ENCODE results near the gene CAPRIN1.

CAPRIN1 gene

GRCh38 chr11:34055218-34056000, 3.9 kb downstream of the CAPRIN1 start:
- no peak overlapping the region for H3K18ac ChIP-seq (ENCODE audit: low read length)
- H2BK5ac ChIP-seq (ENCODE audit: low read depth, low read length, poor library complexity): no peak overlapping the region
- no peak for DNase-seq
- no peak overlapping the region for H3K4me3 ChIP-seq (ENCODE audit: low read depth, low read length)
- H3K9ac ChIP-seq (ENCODE audit: low read length): no peak overlapping the region
- H4K12ac ChIP-seq (ENCODE audit: low read depth, low read length): no peak overlapping the region
- no peak overlapping the region for H2AK5ac ChIP-seq (ENCODE audit: low read length)
- no peaks in the 10 kb centered on the region for H3K27me3 ChIP-seq (ENCODE audit: insufficient read depth, low read length)
- H3K4ac ChIP-seq (ENCODE audit: low read depth, low read length): peak overlapping the region; percentile 100
- peaks cover 23% of the 10 kb centered on the region for H3K79me1 ChIP-seq (ENCODE audit: low read length)
- H3K36me3 ChIP-seq (ENCODE audit: control insufficient read depth in 1 of 2, insufficient read depth in 2 of 2, low read length in 2 of 2): peaks cover 5 to 15% of the 10 kb centered on the region in 2 experiments
- no peak overlapping the region for H4K8ac ChIP-seq (ENCODE audit: low read depth, low read length)
- H2BK120ac ChIP-seq (ENCODE audit: insufficient read depth, low read length, poor library complexity): no peak overlapping the region
- no peaks in the 10 kb centered on the region for H3K9me3 ChIP-seq (ENCODE audit: insufficient read depth, low read depth, low read length)
- H3K14ac ChIP-seq (ENCODE audit: low read length): no peak overlapping the region
- H3K23ac ChIP-seq (ENCODE audit: low read length): no peak overlapping the region
- no peak overlapping the region for H3K27ac ChIP-seq (ENCODE audit: low read depth, low read length)
- H3K4me1 ChIP-seq (ENCODE audit: control insufficient read depth in 1 of 2, insufficient read depth in 2 of 2, low read length in 2 of 2): peaks cover 0 to 4% of the 10 kb centered on the region in 2 experiments
- no peak overlapping the region for H2AFZ ChIP-seq (ENCODE audit: insufficient read depth, low read length, poor library complexity)
- H3K4me2 ChIP-seq (ENCODE audit: low read length): no peak overlapping the region
- WGBS (ENCODE audit: extremely low coverage, insufficient coverage, insufficient read length): no CpG with 5 or more reads among the region's 18 CpGs
- peaks cover 31% of the 10 kb centered on the region for H3K79me2 ChIP-seq (ENCODE audit: control insufficient read depth, insufficient read depth, low read length, poor library complexity)
- H2BK12ac ChIP-seq (ENCODE audit: low read length): no peak overlapping the region
- H4K91ac ChIP-seq (ENCODE audit: low read depth, low read length): no peak overlapping the region

DNA sequence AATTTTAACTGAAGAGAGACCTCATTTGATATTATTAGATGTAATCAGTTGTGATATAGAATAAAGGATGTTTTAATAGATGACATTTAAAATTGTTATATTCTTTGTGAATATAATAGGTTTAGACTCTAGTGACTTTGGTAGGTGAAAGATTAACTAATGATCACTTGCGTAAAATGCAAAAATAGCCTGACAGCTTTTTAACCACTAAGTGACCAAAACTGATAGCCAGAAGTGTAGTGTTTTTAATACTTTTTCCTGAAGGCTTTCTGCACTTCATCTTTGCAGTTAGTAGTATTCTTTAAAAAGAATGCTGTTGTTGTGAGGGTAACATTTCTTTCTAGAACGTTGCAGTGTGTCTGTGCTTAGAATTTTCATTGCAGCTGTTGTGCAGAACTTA, 5.1 kb downstream of the CAPRIN1 start:
- H3K79me1 ChIP-seq (ENCODE audit: low read length): peaks cover 16% of the 10 kb centered on the region
- H3K4me3 ChIP-seq (ENCODE audit: low read depth, low read length): no peak overlapping the region
- H3K27ac ChIP-seq (ENCODE audit: low read depth, low read length): no peak overlapping the region
- H4K12ac ChIP-seq (ENCODE audit: low read depth, low read length): no peak overlapping the region
- H4K91ac ChIP-seq (ENCODE audit: low read depth, low read length): no peak overlapping the region
- no peak overlapping the region for H3K4ac ChIP-seq (ENCODE audit: low read depth, low read length)
- H3K23ac ChIP-seq (ENCODE audit: low read length): no peak overlapping the region
- H3K36me3 ChIP-seq (ENCODE audit: control insufficient read depth in 1 of 2, insufficient read depth in 2 of 2, low read length in 2 of 2): peaks cover 11 to 20% of the 10 kb centered on the region in 2 experiments
- no peak for DNase-seq
- H2BK5ac ChIP-seq (ENCODE audit: low read depth, low read length, poor library complexity): no peak overlapping the region
- H3K79me2 ChIP-seq (ENCODE audit: control insufficient read depth, insufficient read depth, low read length, poor library complexity): peaks cover 32% of the 10 kb centered on the region
- H3K9ac ChIP-seq (ENCODE audit: low read length): no peak overlapping the region
- no peak overlapping the region for H2BK120ac ChIP-seq (ENCODE audit: insufficient read depth, low read length, poor library complexity)
- no peak overlapping the region for H2BK12ac ChIP-seq (ENCODE audit: low read length)
- no peaks in the 10 kb centered on the region for H3K27me3 ChIP-seq (ENCODE audit: insufficient read depth, low read length)
- H3K9me3 ChIP-seq (ENCODE audit: insufficient read depth, low read depth, low read length): no peaks in the 10 kb centered on the region
- H3K4me1 ChIP-seq (ENCODE audit: control insufficient read depth in 1 of 2, insufficient read depth in 2 of 2, low read length in 2 of 2): peaks cover 0 to 4% of the 10 kb centered on the region in 2 experiments
- H2AK5ac ChIP-seq (ENCODE audit: low read length): no peak overlapping the region
- no peak overlapping the region for H3K18ac ChIP-seq (ENCODE audit: low read length)
- H2AFZ ChIP-seq (ENCODE audit: insufficient read depth, low read length, poor library complexity): no peak overlapping the region
- no peak overlapping the region for H4K8ac ChIP-seq (ENCODE audit: low read depth, low read length)
- WGBS (ENCODE audit: extremely low coverage, insufficient coverage, insufficient read length): no CpG with 5 or more reads among the region's 2 CpGs
- H3K14ac ChIP-seq (ENCODE audit: low read length): no peak overlapping the region
- no peak overlapping the region for H3K4me2 ChIP-seq (ENCODE audit: low read length)

DNA sequence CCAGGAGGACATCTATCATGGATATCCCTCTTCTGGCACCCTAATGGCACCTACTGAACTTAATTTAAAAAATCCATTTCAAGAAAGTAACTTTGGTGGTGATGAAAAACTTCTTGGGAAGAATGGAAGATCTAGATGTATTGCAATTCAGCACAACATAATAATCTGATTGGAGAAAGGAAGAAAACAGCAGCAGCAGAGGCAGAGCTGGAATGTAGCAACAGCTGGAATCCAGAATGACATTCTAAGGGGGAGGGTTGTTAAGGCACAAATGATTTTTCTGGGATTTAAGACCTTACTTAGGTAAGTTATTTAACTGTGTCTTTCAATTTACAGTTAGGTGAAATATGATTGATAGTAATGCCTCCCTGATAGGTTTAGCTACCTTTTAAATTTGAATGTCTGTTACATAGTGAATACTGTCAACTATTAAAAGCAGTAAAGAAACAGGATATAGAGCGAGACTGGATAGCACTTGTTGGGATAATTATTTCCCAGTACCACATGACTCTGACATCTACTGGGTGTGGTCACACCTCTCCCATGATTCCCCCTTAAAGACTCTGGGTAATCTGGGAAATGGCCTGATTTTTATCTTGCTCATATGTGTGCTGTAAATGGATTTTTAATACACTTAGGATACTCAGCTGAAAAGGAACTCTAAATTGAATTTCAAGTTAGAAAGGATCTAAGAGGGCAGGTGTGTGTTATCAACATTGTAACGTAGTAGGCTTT, 11.7 kb downstream of the CAPRIN1 start:
- Histone ChIP-seq H3K9me3 (ENCODE audit: insufficient read depth, low read depth, low read length) (no peaks in the 10 kb centered on the region), H4K8ac (ENCODE audit: low read depth, low read length) (no peak overlapping the region), H3K36me3 (ENCODE audit: control insufficient read depth in 1 of 2, insufficient read depth in 2 of 2, low read length in 2 of 2) (peaks cover 12 to 19% of the 10 kb centered on the region in 2 experiments), H4K12ac (ENCODE audit: low read depth, low read length) (no peak overlapping the region), H3K4ac (ENCODE audit: low read depth, low read length) (peak overlapping the region; percentile 99), H3K79me1 (ENCODE audit: low read length) (no peaks in the 10 kb centered on the region), H2BK5ac (ENCODE audit: low read depth, low read length, poor library complexity) (no peak overlapping the region), H2AFZ (ENCODE audit: insufficient read depth, low read length, poor library complexity) (no peak overlapping the region), H3K4me3 (ENCODE audit: low read depth, low read length) (no peak overlapping the region), H3K9ac (ENCODE audit: low read length) (no peak overlapping the region), H3K4me1 (ENCODE audit: control insufficient read depth in 1 of 2, insufficient read depth in 2 of 2, low read length in 2 of 2) (no peaks in the 10 kb centered on the region), H4K91ac (ENCODE audit: low read depth, low read length) (no peak overlapping the region), H2BK120ac (ENCODE audit: insufficient read depth, low read length, poor library complexity) (no peak overlapping the region), H3K23ac (ENCODE audit: low read length) (no peak overlapping the region), H3K27me3 (ENCODE audit: insufficient read depth, low read length) (no peaks in the 10 kb centered on the region), H3K14ac (ENCODE audit: low read length) (no peak overlapping the region), H2BK12ac (ENCODE audit: low read length) (no peak overlapping the region), H3K4me2 (ENCODE audit: low read length) (no peak overlapping the region), H2AK5ac (ENCODE audit: low read length) (no peak overlapping the region), H3K79me2 (ENCODE audit: control insufficient read depth, insufficient read depth, low read length, poor library complexity) (peaks cover 21% of the 10 kb centered on the region), H3K27ac (ENCODE audit: low read depth, low read length) (no peak overlapping the region), H3K18ac (ENCODE audit: low read length) (no peak overlapping the region)
- DNase-seq: no peak
- no CpG with 5 or more reads among the region's 2 CpGs for WGBS (ENCODE audit: extremely low coverage, insufficient coverage, insufficient read length)

- H2BK120ac ChIP-seq (ENCODE audit: insufficient read depth, low read length, poor library complexity): no peak overlapping the region
- no peak overlapping the region for H3K27ac ChIP-seq (ENCODE audit: low read depth, low read length)
- H3K4me2 ChIP-seq (ENCODE audit: low read length): no peak overlapping the region
- no peak overlapping the region for H2AFZ ChIP-seq (ENCODE audit: insufficient read depth, low read length, poor library complexity)
- no peak overlapping the region for H3K14ac ChIP-seq (ENCODE audit: low read length)
- H2AK5ac ChIP-seq (ENCODE audit: low read length): no peak overlapping the region
- H2BK5ac ChIP-seq (ENCODE audit: low read depth, low read length, poor library complexity): no peak overlapping the region
- no peak for DNase-seq
- no peak overlapping the region for H3K4me3 ChIP-seq (ENCODE audit: low read depth, low read length)
- H4K8ac ChIP-seq (ENCODE audit: low read depth, low read length): no peak overlapping the region
- no peaks in the 10 kb centered on the region for H3K79me1 ChIP-seq (ENCODE audit: low read length)
- H3K9me3 ChIP-seq (ENCODE audit: insufficient read depth, low read depth, low read length): no peaks in the 10 kb centered on the region
- no peak overlapping the region for H4K91ac ChIP-seq (ENCODE audit: low read depth, low read length)
- no peak overlapping the region for H3K18ac ChIP-seq (ENCODE audit: low read length)
- H3K4me1 ChIP-seq (ENCODE audit: control insufficient read depth in 1 of 2, insufficient read depth in 2 of 2, low read length in 2 of 2): no peaks in the 10 kb centered on the region
- H3K79me2 ChIP-seq (ENCODE audit: control insufficient read depth, insufficient read depth, low read length, poor library complexity): peaks cover 22% of the 10 kb centered on the region
- no peak overlapping the region for H3K4ac ChIP-seq (ENCODE audit: low read depth, low read length)
- WGBS (ENCODE audit: extremely low coverage, insufficient coverage, insufficient read length): no CpG with 5 or more reads among the region's 2 CpGs
- H2BK12ac ChIP-seq (ENCODE audit: low read length): no peak overlapping the region
- H3K9ac ChIP-seq (ENCODE audit: low read length): no peak overlapping the region
- H3K36me3 ChIP-seq (ENCODE audit: control insufficient read depth in 1 of 2, insufficient read depth in 2 of 2, low read length in 2 of 2): peaks cover 12 to 18% of the 10 kb centered on the region in 2 experiments
- H4K12ac ChIP-seq (ENCODE audit: low read depth, low read length): no peak overlapping the region
- no peaks in the 10 kb centered on the region for H3K27me3 ChIP-seq (ENCODE audit: insufficient read depth, low read length)
- no peak overlapping the region for H3K23ac ChIP-seq (ENCODE audit: low read length)
These were observed 12.8 kb downstream of the CAPRIN1 start for GRCh38 chr11:34064291-34064690.
